Stimulated activated CD8-positive, alpha-beta memory T cell treated with anti-CD3 and anti-CD28 coated beads, Interleukin-4, amount 100 ng/mL, for 1 hour (primary cell): ENCODE data around the gene TWF1.
"Not testable (repeated sequence)": the region's sequence is repeated elsewhere in the genome, so short reads cannot be mapped to it uniquely, and the experiment has no call there.

Source experiments
- DNase-seq, 2 donors: peaks; one replicate each; pipeline ENCODE4 v3.0.0-alpha.2; 2020; ENCODE audit warnings: low read depth in 2 of 2, low spot score in 1 of 2

The TWF1 gene

GRCh38 chr12:43805149-43805859, 813 bp downstream of the TWF1 start:
- no peak for DNase-seq

- no peak for DNase-seq
Measured at GRCh38 chr12:43797561-43798217, 8.4 kb downstream of the TWF1 start.

- no peak for DNase-seq
Measured at GRCh38 chr12:43795716-43796280, 10.3 kb downstream of the TWF1 start.

- DNase-seq = no peak
Measured at GRCh38 chr12:43789941-43790340, 16.2 kb downstream of the TWF1 start.

DNA sequence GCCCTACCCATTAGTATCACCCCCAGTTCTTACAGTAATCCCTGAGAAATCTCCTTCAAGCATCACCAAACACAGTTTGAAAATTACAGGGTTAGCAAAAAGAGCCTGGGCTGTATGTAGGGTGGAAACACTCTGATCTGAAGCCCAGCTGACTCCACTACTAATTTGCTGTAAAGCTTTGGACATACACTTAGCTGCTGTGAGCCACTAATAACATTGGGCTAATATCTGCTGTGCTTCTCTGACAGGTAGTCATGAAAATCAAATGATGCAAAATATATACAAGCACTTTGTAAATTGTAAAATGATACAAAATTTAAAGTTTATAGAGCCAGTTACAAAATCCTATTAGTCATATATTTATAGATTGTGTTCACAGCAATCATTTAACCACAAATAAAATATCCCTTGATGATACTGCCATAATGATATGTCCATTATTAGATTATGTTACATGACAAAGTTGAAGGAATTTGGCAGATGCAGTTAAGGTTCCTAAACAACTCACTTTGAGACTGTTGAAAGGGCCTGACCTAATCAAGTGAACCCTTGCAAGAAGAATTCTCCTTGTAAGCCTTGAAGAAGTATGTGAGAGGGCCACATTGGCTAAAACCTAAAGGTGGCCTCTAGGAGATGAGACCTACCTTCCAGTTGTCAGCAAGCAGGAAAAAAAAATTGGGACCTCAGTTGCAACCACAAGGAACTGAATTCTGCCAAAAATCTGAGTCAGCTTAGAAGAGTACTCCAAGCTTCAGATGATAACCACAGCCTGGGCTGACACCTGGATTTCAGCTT, 19.0 kb downstream of the TWF1 start:
- DNase-seq = no peak

- DNase-seq = no peak
Measured at GRCh38 chr12:43776498-43776897, 29.6 kb downstream of the TWF1 start.

DNA sequence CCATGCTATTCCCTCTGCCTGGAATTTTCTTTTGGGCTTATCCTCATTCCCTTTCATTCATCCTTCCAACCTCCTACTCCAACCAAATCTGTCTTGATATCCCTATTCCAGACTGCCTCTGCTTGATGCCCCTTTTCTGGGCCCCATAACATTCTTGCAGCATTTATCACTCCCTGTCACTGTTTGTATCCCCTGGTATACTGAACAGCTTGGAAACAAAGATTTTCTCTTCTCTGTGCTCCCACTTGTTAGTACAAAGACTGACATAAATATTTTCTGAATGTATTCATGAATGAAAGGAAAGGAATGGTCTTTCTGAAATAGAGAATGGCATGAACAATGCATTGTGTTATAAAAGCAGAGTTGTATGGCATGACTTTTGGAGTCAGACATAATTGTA, 39.8 kb downstream of the TWF1 start:
- DNase-seq = no peak

- DNase-seq = no peak
Measured at GRCh38 chr12:43764528-43764927, 41.6 kb downstream of the TWF1 start.

- no peak for DNase-seq
Measured at GRCh38 chr12:43763769-43764168, 42.3 kb downstream of the TWF1 start.

- no peak for DNase-seq
Measured at GRCh38 chr12:43762596-43762995, 43.5 kb downstream of the TWF1 start.

DNA sequence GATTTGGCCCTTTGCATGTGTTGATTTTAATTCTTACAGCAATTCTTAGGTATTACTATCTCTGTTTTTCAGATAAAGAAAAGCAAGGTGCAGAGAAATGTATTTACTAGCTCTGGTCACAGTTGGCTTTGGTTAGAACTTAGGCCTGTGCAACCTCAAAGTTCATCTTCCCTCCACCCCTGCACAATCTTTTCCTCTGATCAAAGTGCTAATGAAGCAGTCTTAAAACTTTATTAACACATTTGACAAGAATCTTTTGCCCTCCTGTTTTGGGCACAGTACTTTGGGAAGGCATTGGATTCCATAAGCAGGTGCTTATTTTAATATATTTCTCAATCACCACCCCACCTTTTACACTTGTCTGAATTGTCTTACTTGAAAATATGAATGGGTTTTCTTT, 44.6 kb downstream of the TWF1 start:
- no peak for DNase-seq

DNA sequence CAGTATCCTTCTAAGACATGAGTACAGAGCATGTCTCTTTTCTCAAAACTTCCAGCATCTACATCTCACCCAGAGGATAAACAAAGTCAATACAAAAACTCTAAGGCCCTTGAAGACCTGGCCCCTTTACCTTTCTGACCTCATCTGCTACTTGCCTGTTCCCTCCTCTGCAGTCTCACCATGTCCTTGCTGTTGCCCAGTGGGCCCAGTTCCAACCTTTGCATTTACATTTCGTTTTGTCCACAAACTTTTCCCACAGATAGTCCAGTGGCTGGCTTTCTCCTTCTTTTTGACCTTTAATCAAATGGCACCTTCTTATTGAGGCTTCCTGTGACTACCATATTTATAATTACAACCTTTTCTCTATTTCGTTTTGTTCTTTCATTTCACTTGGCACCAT, 45.7 kb downstream of the TWF1 start:
- DNase-seq = no peak

GRCh38 chr12:43758728-43759563, 47.2 kb downstream of the TWF1 start, which contains the start of the genes IRAK4 and PUS7L:
Gene IRAK4, plus strand, starts transcription at chr12:43758951. Its CDS starts 9,161 bp downstream, at chr12:43768112.
Gene PUS7L, minus strand, starts transcription at chr12:43758790. Its CDS starts 3,545 bp downstream, at chr12:43755245.
- peak; percentile 89 to 92 for DNase-seq

DNA sequence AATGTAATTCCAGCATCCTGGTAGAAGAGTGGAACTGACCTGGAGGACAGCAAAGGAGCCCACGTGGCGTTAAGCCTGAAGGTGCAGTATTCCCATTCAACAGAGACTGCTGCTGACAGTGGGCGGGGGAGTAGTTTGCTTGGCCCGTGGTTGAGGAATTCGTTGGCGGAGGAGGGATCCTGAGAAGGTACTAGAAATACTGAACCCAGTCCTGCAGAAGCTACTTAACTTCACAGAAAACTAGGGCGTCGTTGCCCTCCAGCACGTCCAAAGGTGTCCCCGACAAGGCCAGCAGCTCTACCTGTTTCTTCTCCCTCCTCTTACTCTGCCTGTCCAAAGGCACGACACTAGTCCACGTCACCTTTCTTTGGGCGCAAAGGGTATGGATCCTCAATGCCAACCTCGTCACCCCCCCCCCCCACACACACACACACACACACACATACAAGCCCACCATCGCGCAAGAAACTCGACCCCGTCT, 47.8 kb downstream of the TWF1 start:
- peak in 1 of 2 donors; percentile 2 for DNase-seq

DNA sequence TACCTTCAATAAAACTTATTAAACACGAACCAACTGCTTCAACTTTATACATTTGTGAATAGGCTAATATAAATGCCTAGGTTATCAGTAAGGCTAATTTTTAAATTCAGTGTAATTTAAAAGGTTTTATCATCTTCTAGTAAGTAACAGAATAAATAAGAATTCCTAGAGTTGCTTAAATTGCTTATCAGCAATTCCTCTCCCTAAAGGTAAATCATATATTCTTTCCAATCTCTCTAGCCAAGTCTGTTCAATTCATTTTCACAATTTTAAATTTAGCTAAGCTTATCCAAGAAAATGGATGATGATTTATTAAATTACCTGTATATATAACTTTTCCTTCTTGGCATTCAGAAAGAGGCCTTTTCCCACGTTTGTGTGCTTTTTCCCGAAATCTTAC, 52.1 kb downstream of the TWF1 start:
- no peak for DNase-seq

GRCh38 chr12:43751360-43751759, 54.8 kb downstream of the TWF1 start:
- DNase-seq = not testable (repeated sequence)

GRCh38 chr12:43750814-43751213, 55.3 kb downstream of the TWF1 start:
- no peak for DNase-seq

GRCh38 chr12:43749016-43749415, 57.1 kb downstream of the TWF1 start:
- DNase-seq = no peak

DNA sequence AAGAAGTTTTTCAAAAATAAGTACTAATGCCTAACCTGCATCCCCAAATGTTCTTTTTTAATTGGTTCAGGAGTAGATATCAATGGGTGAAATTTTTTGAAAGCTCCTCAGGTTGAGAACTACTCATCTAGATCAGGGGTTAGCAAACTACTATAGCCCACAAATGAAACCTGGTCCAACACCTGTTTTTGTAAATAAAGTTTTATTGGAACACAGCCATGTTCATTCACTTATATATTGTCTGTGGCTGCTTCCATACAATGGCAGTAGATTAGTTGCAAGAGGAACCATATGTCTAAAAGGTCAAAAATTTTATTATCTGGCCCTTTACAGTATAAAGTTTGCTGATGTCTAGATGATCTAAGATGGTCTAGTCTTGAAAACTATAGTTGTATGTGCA, 61.3 kb downstream of the TWF1 start:
- DNase-seq = no peak
